ENCODE measurements around the gene BST1.

- TF ChIP-seq, protein P1, sequence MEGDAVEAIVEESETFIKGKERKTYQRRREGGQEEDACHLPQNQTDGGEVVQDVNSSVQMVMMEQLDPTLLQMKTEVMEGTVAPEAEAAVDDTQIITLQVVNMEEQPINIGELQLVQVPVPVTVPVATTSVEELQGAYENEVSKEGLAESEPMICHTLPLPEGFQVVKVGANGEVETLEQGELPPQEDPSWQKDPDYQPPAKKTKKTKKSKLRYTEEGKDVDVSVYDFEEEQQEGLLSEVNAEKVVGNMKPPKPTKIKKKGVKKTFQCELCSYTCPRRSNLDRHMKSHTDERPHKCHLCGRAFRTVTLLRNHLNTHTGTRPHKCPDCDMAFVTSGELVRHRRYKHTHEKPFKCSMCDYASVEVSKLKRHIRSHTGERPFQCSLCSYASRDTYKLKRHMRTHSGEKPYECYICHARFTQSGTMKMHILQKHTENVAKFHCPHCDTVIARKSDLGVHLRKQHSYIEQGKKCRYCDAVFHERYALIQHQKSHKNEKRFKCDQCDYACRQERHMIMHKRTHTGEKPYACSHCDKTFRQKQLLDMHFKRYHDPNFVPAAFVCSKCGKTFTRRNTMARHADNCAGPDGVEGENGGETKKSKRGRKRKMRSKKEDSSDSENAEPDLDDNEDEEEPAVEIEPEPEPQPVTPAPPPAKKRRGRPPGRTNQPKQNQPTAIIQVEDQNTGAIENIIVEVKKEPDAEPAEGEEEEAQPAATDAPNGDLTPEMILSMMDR (IDR thresholded peaks at IDR 0.05), result peak in 2 of 6 experiments; percentile 23 to 27
- TF ChIP-seq POLR2A (IDR thresholded peaks at IDR 0.05), result no peak
These were observed 53.5 kb downstream of the BST1 start for GRCh38 chr4:15756361-15756861.
